ENCODE measurements around the gene MOV10L1.

- TF ChIP-seq CTCF (IDR thresholded peaks at IDR 0.05; ENCODE audit: low read length) (no peak), EZH2phosphoT487 (IDR thresholded peaks at IDR 0.05; ENCODE audit: low read length) (no peak), EZH2 (optimal IDR thresholded peaks at IDR 0.05; ENCODE audit: low read depth, low read length) (no peak)
Measured at GRCh38 chr22:50067244-50067643, 22.6 kb upstream of the MOV10L1 start.

Measured in MM.1S (cell line).